Right lung (tissue), 5 donors: ENCODE data around the gene MAP3K2. TPM values are rescaled to one million over a fixed set of nuclear protein-coding genes. Genes with fewer than 3 reads are reported as not detected.
"Not testable (repeated sequence)": the region's sequence is repeated elsewhere in the genome, so short reads cannot be mapped to it uniquely, and the experiment has no call there.

Experiments
- DNase-seq, 2 donors: peaks; one replicate each; pipeline ENCODE4 v3.0.0-alpha.2; 2013
- polyA plus RNA-seq, 5 donors: library from polyadenylated mRNA; unstranded; fragments of 120-200 nt; gene quantifications; one replicate each; pipeline versions ENCODE4 v1.2.1 to v1.2.3, GENCODE V29; 2013; ENCODE audit warnings: inconsistent platforms in 1 of 5, low replicate concordance in 1 of 5; ENCODE audit not compliant: insufficient read length in 5 of 5, insufficient read depth in 1 of 5

Gene MAP3K2
- polyA plus RNA-seq, 5 donors: 17.2 to 29.9 (median 25.3) TPM

GRCh38 chr2:127353223-127353622, 34.6 kb downstream of the MAP3K2 start:
- not testable (repeated sequence) for DNase-seq

GRCh38 chr2:127351603-127352002, 36.2 kb downstream of the MAP3K2 start:
- no peak for DNase-seq

- DNase-seq: no peak
Measured at GRCh38 chr2:127348426-127349000, 39.3 kb downstream of the MAP3K2 start.

GRCh38 chr2:127347734-127348392, 39.9 kb downstream of the MAP3K2 start:
- DNase-seq: no peak

- no peak for DNase-seq
Measured at GRCh38 chr2:127347015-127347414, 40.8 kb downstream of the MAP3K2 start.

- no peak for DNase-seq
Measured at GRCh38 chr2:127343277-127343676, 44.5 kb downstream of the MAP3K2 start.

- no peak for DNase-seq
Measured at GRCh38 chr2:127342101-127342500, 45.7 kb downstream of the MAP3K2 start.

- no peak for DNase-seq
Measured at GRCh38 chr2:127332335-127332734, 55.4 kb downstream of the MAP3K2 start.

GRCh38 chr2:127330753-127331152, 57.0 kb downstream of the MAP3K2 start:
- DNase-seq: no peak

- no peak for DNase-seq
Measured at GRCh38 chr2:127326289-127326945, 61.4 kb downstream of the MAP3K2 start.

GRCh38 chr2:127324635-127325034, 63.1 kb downstream of the MAP3K2 start:
- peak; percentile 28 to 47 for DNase-seq

- no peak for DNase-seq
Measured at GRCh38 chr2:127321303-127321702, 66.5 kb downstream of the MAP3K2 start.

GRCh38 chr2:127320586-127321275, 67.0 kb downstream of the MAP3K2 start:
- no peak for DNase-seq

GRCh38 chr2:127320067-127320466, 67.7 kb downstream of the MAP3K2 start:
- no peak for DNase-seq

GRCh38 chr2:127314193-127314988, 73.4 kb downstream of the MAP3K2 start:
- no peak for DNase-seq

GRCh38 chr2:127313406-127313805, 74.4 kb downstream of the MAP3K2 start:
- DNase-seq: no peak

- no peak for DNase-seq
Measured at GRCh38 chr2:127310980-127311379, 76.8 kb downstream of the MAP3K2 start.

- DNase-seq: no peak
Measured at GRCh38 chr2:127309468-127309867, 78.3 kb downstream of the MAP3K2 start.

- no peak for DNase-seq
Measured at GRCh38 chr2:127308586-127309138, 79.1 kb downstream of the MAP3K2 start.

- peak; percentile 7 to 29 for DNase-seq
Measured at GRCh38 chr2:127305990-127306585, 81.7 kb downstream of the MAP3K2 start.

GRCh38 chr2:127302168-127302567, 85.6 kb downstream of the MAP3K2 start:
- DNase-seq: no peak
